ENCODE data around the gene UQCC2. TPM values are rescaled to one million over a fixed set of nuclear protein-coding genes. Genes with fewer than 3 reads are reported as not detected.

UQCC2 gene
- total and polyA plus RNA-seq, 4 donors, result 6.8 to 75.9 (median 22.4) TPM

DNA sequence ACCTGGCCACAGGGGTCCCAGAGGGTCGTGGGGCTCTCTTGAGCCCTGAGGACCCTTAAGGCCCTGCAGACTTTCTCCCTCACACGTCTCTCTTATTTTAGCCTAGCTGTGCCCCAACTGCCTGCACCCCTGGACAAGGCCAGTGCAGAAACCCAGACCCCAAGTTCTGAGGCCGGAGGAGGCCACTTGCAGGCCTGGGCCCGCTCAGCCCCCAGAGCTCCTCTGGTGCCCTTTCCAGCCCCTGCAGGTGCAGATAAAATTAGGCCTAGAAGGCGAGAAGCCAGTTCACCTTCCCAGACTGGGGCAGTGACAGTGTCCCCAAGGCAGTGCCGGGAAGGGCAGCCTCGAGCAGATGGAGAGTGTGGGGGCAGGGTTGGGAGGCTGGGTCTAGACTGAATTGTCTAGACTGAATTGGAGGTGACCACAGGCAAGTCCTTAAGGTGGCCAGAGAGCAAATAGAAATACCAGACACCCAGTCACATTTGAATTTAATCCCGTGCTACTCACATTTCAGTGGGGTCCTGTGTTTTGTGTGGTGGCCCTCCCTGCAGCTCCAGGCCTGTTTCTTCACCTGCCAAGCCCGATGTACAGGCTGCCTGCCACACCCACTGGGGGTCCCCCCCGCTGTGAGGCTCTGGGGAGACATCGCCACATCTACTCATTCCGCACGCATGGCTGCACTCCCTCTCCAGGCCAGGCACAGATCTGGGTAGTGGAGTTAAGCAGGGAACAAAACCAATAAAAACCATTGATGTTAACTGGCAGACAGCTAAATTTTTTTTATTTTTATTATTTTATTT is 43.8 kb upstream of the UQCC2 start (continued):
- TF ChIP-seq RXRA (IDR thresholded peaks at IDR 0.05) (no peak), YY1 (IDR thresholded peaks at IDR 0.05) (no peak), FOXA2 (IDR thresholded peaks at IDR 0.05) (no peak), EGR1 (IDR thresholded peaks at IDR 0.05; ENCODE audit: low read depth in 2 of 2) (no peak), SP1 (IDR thresholded peaks at IDR 0.05) (no peak)

DNA sequence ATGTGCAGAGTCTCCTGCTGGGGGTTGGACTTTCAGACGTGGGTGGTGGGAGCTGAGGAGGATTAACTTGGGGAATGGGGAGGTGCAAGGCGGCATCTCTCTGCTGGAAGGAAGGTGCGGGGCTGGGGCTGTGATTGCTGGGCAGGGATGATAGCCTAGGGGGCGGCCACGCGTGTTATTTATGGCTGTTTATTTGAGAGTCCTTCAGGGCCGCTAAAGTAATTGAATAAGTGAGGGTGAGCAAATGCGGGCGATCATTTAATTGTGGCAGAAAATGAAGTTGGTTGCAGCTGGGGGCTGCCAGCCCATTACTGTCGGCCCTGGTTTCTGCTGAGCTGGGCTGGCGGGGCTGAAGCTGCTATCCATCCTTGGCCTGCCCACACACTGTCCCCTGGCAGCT is 42.7 kb upstream of the UQCC2 start:
- no peaks in the 10 kb centered on the region for H3K36me3 ChIP-seq (ENCODE audit: control insufficient read depth in 4 of 4, insufficient read depth in 3 of 4, low read depth in 1 of 4, low read length in 3 of 4)
- peaks cover 0 to 23% (median 11%) of the 10 kb centered on the region in 4 donors for H3K4me1 ChIP-seq (ENCODE audit: control insufficient read depth in 4 of 4, insufficient read depth in 4 of 4, low read length in 3 of 4)
- H3K27ac ChIP-seq (ENCODE audit: low read depth in 1 of 2, low read length in 2 of 2), result no peak overlapping the region
- TF ChIP-seq, protein P1, sequence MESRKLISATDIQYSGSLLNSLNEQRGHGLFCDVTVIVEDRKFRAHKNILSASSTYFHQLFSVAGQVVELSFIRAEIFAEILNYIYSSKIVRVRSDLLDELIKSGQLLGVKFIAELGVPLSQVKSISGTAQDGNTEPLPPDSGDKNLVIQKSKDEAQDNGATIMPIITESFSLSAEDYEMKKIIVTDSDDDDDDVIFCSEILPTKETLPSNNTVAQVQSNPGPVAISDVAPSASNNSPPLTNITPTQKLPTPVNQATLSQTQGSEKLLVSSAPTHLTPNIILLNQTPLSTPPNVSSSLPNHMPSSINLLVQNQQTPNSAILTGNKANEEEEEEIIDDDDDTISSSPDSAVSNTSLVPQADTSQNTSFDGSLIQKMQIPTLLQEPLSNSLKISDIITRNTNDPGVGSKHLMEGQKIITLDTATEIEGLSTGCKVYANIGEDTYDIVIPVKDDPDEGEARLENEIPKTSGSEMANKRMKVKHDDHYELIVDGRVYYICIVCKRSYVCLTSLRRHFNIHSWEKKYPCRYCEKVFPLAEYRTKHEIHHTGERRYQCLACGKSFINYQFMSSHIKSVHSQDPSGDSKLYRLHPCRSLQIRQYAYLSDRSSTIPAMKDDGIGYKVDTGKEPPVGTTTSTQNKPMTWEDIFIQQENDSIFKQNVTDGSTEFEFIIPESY (IDR thresholded peaks at IDR 0.05), result no peak
- TF ChIP-seq FOXA1 (IDR thresholded peaks at IDR 0.05) (no peak), TAF1 (conservative IDR thresholded peaks at IDR 0.05) (no peak), SP1 (IDR thresholded peaks at IDR 0.05) (no peak), RXRA (IDR thresholded peaks at IDR 0.05) (no peak), RAD21 (IDR thresholded peaks at IDR 0.05) (no peak), JUND (IDR thresholded peaks at IDR 0.05) (no peak), CTCF (IDR thresholded peaks at IDR 0.05; ENCODE audit: low read depth, low read length, missing input control) (no peak)
- H3K27me3 ChIP-seq (ENCODE audit: control insufficient read depth in 4 of 4, insufficient read depth in 4 of 4, low read length in 3 of 4), result no peaks in the 10 kb centered on the region
- no peak overlapping the region for H3K4me3 ChIP-seq (ENCODE audit: low read depth in 1 of 3, low read length in 3 of 3)
- H3K9me3 ChIP-seq (ENCODE audit: control insufficient read depth in 4 of 4, low read length in 3 of 4), result no peaks in the 10 kb centered on the region
- H3K9ac ChIP-seq (ENCODE audit: low read depth in 1 of 2, low read length in 2 of 2), result no peak overlapping the region
- 93% methylated on average over 11 of the region's 11 CpGs for WGBS
- no peak for DNase-seq (ENCODE audit: low spot score)

DNA sequence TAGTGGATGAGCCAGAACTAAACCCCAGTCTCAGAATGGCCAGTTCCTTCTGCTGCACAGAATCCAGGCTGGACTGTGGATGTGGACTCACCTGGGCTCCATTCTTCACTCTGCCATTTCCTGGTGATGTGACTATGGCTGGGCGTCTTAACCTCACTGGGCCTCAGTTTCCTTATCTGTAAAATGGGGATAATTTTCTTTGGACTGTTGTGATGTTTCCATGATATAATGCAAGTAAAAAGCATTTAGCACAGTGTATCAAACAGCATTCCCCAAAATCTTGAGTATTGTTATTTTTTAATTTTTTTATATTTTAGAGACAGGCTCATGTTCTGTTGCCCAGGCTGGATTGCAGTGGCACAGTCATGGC is 41.1 kb upstream of the UQCC2 start:
- 92% methylated on average over 1 of the region's 1 CpG for WGBS
- peaks cover 0 to 17% (median 6%) of the 10 kb centered on the region in 4 donors for H3K4me1 ChIP-seq (ENCODE audit: control insufficient read depth in 4 of 4, insufficient read depth in 4 of 4, low read length in 3 of 4)

More for the DNA sequence above, 41.1 kb upstream of the UQCC2 start:
- H3K27me3 ChIP-seq (ENCODE audit: control insufficient read depth in 4 of 4, insufficient read depth in 4 of 4, low read length in 3 of 4), result no peaks in the 10 kb centered on the region
- H3K9ac ChIP-seq (ENCODE audit: low read depth in 1 of 2, low read length in 2 of 2), result no peak overlapping the region
- DNase-seq (ENCODE audit: low spot score), result no peak
- H3K9me3 ChIP-seq (ENCODE audit: control insufficient read depth in 4 of 4, low read length in 3 of 4), result no peaks in the 10 kb centered on the region
- H3K27ac ChIP-seq (ENCODE audit: low read depth in 1 of 2, low read length in 2 of 2), result no peak overlapping the region
- H3K36me3 ChIP-seq (ENCODE audit: control insufficient read depth in 4 of 4, insufficient read depth in 3 of 4, low read depth in 1 of 4, low read length in 3 of 4), result no peaks in the 10 kb centered on the region
- no peak overlapping the region for H3K4me3 ChIP-seq (ENCODE audit: low read depth in 1 of 3, low read length in 3 of 3)
- TF ChIP-seq HNF4A (conservative IDR thresholded peaks at IDR 0.05), result no peak
- TF ChIP-seq, protein P1 (IDR thresholded peaks at IDR 0.05), result no peak
- no peak for TF ChIP-seq SP1 (IDR thresholded peaks at IDR 0.05)
- no peak for TF ChIP-seq TAF1 (conservative IDR thresholded peaks at IDR 0.05)
- no peak for TF ChIP-seq NR2F2 (IDR thresholded peaks at IDR 0.05)
- TF ChIP-seq, protein P2, sequence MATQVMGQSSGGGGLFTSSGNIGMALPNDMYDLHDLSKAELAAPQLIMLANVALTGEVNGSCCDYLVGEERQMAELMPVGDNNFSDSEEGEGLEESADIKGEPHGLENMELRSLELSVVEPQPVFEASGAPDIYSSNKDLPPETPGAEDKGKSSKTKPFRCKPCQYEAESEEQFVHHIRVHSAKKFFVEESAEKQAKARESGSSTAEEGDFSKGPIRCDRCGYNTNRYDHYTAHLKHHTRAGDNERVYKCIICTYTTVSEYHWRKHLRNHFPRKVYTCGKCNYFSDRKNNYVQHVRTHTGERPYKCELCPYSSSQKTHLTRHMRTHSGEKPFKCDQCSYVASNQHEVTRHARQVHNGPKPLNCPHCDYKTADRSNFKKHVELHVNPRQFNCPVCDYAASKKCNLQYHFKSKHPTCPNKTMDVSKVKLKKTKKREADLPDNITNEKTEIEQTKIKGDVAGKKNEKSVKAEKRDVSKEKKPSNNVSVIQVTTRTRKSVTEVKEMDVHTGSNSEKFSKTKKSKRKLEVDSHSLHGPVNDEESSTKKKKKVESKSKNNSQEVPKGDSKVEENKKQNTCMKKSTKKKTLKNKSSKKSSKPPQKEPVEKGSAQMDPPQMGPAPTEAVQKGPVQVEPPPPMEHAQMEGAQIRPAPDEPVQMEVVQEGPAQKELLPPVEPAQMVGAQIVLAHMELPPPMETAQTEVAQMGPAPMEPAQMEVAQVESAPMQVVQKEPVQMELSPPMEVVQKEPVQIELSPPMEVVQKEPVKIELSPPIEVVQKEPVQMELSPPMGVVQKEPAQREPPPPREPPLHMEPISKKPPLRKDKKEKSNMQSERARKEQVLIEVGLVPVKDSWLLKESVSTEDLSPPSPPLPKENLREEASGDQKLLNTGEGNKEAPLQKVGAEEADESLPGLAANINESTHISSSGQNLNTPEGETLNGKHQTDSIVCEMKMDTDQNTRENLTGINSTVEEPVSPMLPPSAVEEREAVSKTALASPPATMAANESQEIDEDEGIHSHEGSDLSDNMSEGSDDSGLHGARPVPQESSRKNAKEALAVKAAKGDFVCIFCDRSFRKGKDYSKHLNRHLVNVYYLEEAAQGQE (IDR thresholded peaks at IDR 0.05), result no peak
- TF ChIP-seq RAD21 (IDR thresholded peaks at IDR 0.05), result no peak
- TF ChIP-seq HNF4G (IDR thresholded peaks at IDR 0.05), result no peak
- no peak for TF ChIP-seq ATF3 (IDR thresholded peaks at IDR 0.05)

All from liver (tissue), 9 donors.